LNCAP (cell line): ENCODE data around the gene EXD3.

Experiments used
- CTCF ChIP-seq: fragments of 450-650 bp; IDR thresholded peaks from 2 replicates; pipeline ENCODE4 v1.5.1; 2017; ENCODE audit warnings: mild to moderate bottlenecking

EXD3 gene

GRCh38 chr9:137369061-137369787 lies 53.7 kb downstream of the EXD3 start:
- no peak for TF ChIP-seq CTCF

GRCh38 chr9:137368431-137369035 lies 54.4 kb downstream of the EXD3 start:
- TF ChIP-seq CTCF: no peak

- no peak for TF ChIP-seq CTCF
These were observed 55.2 kb downstream of the EXD3 start for GRCh38 chr9:137367506-137368430.

GRCh38 chr9:137366891-137367381 lies 56.0 kb downstream of the EXD3 start:
- no peak for TF ChIP-seq CTCF

GRCh38 chr9:137366445-137366810 lies 56.5 kb downstream of the EXD3 start:
- TF ChIP-seq CTCF: no peak

- no peak for TF ChIP-seq CTCF
These were observed 57.2 kb downstream of the EXD3 start for GRCh38 chr9:137365552-137366444.

- no peak for TF ChIP-seq CTCF
These were observed 57.9 kb downstream of the EXD3 start for GRCh38 chr9:137365056-137365455.
